Fibroblast of the conjunctiva (primary cell): ENCODE data around the gene TXNDC8.
A peak's percentile ranks its signal among the peaks of the same experiment; 100 is the strongest.
"Not testable (repeated sequence)": the region's sequence is repeated elsewhere in the genome, so short reads cannot be mapped to it uniquely, and the experiment has no call there.

Experiments used
- DNase-seq: peaks from one replicate; pipeline ENCODE4 v3.0.0-alpha.2; 2010; ENCODE audit warnings: low read depth

Gene TXNDC8

GRCh38 chr9:110337727-110338126, at the start of gene TXNDC8:
TXNDC8 (minus strand) TSS chr9:110337863.
- no peak for DNase-seq

GRCh38 chr9:110383491-110383890, 45.8 kb upstream of the TXNDC8 start:
- no peak for DNase-seq

- DNase-seq, result no peak
Measured at GRCh38 chr9:110382731-110383130, 45.1 kb upstream of the TXNDC8 start.

DNA sequence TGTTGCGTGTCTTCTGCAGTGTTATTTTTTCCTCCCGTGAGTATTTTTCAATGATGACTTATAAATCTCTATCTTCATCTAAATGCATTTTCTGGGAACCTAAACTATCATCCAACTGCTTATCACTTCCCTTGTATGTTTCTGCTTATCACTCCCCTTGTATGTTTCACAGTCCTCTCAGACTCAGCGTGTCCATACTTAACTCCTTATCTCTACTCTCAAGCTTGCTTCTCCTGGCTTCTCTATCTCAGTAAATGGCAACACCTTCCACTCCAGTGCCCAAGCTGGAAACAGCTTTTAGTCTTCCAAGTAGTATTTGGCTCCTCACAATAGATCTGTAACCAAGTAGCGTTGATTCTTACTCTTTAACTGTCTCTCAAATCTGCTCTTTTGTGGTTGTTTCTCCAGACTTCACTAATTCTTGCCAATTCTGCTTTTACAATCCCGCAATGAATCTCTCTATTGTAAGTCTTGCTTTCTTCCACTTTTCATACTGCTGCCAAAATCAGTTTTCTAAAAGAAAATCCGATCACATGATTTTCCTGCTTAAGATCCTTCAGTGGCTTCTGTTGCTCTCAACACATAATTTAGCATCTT, 33.8 kb upstream of the TXNDC8 start:
- no peak for DNase-seq

DNA sequence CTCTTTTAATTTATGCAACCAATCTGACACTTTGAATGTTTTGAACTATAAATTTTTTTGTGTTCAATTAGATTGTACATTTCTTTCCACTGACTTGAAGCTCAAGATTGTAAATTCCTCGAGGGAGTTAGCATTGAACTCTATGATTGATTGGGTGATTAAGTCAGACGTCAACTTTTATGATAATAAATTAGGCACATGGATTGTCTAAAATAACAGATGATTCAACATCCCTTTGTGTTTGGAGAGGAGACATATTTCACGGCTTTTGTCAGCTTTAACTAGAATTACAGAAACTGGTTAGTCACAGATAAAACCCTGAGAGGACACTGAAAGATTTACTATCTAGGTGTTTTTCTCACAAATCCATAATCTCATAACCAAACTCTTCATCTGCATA, 32.7 kb upstream of the TXNDC8 start:
- no peak for DNase-seq

DNA sequence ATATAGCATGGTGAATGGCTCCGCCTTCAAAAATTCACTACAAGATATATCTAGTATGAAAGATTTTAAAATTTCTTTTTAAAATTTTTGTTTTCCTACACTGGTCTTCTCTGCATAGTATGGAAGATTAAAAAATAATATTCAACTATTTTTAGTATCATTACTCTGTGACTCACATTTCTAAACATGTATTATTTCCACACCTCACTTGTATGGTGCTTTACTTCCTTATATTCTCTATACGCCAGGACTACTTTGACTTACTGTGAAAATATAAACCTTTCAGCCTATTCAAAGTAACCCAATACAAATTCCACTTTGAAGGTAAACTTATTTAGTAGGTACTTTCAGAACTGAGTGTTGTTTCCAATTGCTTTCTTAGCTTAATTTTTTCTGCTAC, 26.8 kb upstream of the TXNDC8 start:
- DNase-seq, result no peak

GRCh38 chr9:110358992-110359391, 21.3 kb upstream of the TXNDC8 start:
- not testable (repeated sequence) for DNase-seq

- DNase-seq, result no peak
Measured at GRCh38 chr9:110357505-110357904, 19.8 kb upstream of the TXNDC8 start.

DNA sequence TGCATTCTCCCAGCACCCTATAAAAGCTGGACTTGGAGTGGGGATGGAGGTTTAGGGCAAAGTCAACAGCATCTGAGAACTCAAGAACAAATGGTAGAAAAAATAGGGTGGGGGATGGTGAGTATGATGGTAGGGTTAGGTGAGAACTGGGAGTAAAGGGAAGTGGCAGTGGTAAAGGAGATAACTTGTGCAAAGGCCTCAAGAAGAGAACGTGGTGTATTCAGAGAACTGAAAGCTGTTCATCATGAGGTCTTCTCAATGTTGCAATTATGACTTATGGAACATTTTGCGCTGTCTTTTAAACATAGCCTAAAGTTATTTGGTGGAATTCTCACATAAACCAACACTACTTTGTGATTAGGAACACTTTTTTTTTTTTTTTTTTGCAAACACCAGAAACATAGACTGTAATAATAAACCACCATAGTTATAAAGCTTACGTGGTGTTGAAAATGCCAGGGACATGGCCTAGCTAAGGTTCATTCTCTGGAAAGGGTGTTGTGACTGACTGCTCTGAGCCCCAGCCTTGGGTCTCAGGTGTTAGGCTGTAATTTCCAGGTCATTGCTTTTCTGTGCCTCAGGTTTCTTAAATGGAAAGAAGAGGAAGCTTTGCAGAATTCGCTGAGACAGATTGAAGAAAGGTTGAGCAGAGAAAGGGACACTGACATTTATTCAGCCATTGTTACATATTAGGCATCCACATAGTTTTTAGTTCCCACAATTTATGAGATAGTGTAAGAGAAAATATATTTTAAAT, 19.2 kb upstream of the TXNDC8 start:
- DNase-seq, result no peak

DNA sequence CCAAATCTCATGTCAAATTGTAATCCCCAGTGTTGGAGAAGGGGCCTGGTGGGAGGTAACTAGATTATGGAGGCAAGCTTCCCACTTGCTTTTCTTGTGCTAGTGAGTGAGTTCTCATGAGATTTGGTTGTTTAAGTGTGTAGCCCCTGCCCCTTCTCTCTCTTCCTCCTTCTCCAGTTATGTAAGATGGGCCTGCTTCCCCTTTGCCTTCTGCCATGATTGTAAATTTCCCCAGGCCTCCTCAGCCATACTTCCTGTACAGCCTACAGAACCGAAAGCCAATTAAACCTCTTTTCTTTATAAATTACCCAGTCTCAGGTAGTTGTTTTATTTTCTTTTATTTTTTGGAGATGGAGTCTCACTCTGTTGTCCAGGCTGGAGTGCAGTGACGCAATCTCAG, 18.2 kb upstream of the TXNDC8 start:
- no peak for DNase-seq

DNA sequence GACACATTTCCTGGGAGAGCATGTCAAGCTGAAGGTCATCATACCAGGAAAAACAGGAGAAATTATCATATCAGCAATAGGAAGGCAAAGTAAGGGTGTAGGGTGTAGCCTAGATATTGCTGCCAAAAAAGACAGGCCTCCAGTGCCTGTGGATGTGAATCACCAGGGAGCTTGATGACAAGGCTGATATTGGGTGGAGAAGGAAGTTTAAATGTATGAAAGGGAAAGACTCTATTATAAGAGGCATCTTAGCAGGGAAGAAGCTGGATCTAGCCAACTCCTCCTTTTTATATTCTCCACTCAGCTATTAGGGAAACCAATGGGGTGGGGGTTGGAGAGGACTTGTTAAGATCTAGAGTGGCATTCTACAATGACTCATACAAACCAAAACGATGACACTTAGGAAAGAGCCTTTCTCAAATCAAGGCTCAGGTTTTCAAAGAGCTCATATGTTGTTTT, 13.4 kb upstream of the TXNDC8 start:
- DNase-seq, result peak; percentile 36

- no peak for DNase-seq
Measured at GRCh38 chr9:110346325-110346724, 8.7 kb upstream of the TXNDC8 start.

- DNase-seq, result no peak
Measured at GRCh38 chr9:110344821-110345220, 7.2 kb upstream of the TXNDC8 start.

- DNase-seq, result no peak
Measured at GRCh38 chr9:110343551-110343950, 5.9 kb upstream of the TXNDC8 start.

DNA sequence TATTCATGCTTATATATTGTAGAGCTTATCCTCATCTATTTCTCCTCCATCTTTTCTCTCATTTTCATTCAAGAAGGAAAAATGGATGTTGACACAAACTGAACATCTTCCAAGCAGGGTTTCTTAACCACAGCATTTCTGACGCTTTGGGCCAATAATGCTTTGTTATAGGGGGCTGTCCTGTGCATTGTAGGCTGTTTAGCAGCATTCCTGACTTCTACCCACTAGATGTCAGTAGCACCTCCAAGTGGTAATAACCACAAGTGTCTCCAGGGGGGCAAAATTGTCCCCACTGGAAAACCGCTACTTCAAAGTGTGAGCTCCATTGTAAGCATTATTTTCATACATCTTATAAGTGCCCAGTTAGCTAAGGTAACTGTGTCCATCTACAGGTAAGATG, 2.6 kb upstream of the TXNDC8 start:
- no peak for DNase-seq

- DNase-seq, result no peak
Measured at GRCh38 chr9:110338143-110338542, 480 bp upstream of the TXNDC8 start.

DNA sequence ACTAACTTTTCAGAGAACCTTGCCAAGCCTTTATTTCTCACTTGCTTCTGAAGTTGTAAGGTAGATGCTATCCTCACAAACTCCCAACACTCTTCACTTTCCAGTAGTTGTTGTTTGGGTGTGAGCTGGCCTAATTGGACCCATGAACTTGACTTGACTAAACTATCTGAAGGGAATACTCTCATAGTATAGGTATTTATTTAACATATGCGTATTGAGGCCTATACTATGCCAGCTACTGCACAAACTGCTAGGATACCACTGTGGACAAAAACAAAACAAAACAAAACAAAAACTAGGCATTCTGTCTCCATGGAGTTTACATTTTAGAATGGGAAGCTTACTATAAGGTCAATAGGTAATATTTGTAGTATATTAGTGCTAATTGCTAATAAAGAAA, 1.3 kb downstream of the TXNDC8 start:
- no peak for DNase-seq

DNA sequence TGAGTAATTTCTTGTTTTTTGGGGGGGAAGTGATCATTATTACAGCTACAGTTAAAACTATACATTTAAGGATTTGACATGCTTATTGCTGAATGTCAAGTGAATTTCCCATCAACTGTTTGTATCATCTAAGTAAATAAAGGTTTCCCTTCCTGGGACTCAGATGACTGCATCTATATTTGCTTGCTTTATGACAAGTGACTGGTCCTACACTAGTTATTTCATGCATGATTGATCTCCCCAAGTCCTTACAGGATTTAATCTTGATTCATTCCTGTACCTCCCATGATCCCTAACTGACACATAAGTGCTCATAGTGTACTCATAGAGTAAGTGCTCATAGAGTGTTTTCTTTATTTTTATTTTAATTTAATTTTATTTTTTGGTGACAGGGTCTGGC, 2.8 kb downstream of the TXNDC8 start:
- DNase-seq, result no peak

DNA sequence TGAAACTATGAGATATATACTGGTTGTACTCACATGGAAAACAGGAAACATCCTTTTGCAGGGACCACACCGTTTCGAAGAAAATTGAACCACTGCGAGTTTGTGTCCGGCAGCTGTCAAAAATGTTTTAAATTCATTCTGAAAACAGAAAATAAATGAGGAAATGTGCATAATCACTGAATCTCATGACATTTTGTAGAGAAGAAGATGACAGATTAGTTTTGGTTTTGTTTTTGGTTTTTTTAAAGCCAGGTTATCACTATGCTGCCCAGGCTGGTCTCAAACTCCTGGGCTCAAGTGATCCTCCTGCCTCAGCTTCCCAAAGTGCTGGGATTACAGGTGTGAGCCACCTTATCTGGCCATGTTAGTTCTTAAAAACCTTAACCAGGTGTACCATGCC, 3.5 kb downstream of the TXNDC8 start:
- no peak for DNase-seq

DNA sequence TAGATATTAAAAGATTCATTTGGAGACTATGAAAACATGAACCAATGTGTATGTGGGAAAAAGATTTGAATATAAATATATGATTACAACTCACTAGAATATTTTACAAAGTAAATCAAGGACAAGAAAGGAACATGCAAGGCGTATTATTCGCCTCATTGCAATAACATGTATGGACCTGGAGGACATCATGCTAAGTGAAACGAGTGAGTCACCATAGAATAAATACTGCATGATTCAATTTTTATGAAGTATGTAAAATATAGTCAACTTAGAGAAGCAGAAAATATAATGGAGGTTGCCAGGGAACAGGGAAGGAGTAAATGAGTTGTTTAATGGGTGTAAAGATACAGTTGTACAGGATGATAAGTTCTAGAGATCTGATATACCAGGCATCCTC, 4.9 kb downstream of the TXNDC8 start:
- no peak for DNase-seq

DNA sequence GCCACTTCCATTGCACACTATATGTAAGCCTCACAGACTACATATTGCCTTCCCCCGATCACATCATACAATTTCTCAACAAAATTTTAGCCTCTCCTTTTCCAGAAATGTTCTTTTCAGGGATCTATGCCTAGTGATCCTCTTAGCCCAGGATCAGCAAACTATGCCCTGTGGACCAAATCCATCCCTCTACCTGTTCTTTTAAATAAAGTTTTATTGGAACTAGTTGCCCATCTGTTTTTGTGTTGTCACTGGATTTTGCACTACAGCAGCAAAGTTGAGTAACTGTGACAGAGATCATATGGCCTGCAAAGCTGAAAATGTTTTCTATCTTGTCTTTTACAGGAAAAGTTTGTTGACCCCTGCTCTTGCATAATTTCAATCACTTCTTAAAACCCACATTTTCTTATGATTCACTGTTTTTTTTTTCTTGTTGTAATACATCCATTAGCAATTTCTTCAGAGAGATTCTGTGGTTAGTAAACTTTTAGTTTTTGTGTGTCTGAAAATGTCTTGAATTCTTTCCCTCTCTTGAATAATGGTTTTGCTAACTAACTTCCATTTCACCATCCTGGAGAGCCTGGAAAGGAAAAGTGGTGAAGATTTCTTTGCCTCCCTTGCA, 7.1 kb downstream of the TXNDC8 start:
- DNase-seq, result no peak

- DNase-seq, result no peak
Measured at GRCh38 chr9:110329639-110330230, 7.9 kb downstream of the TXNDC8 start.

- DNase-seq, result no peak
Measured at GRCh38 chr9:110328763-110329162, 8.9 kb downstream of the TXNDC8 start.
